C4-2B (cell line): ENCODE results near the gene BCAP29.
"Not testable (repeated sequence)": the region's sequence is repeated elsewhere in the genome, so short reads cannot be mapped to it uniquely, and the experiment has no call there.

ENCODE experiments used
- H3K27ac ChIP-seq: fragments of 450-650 bp; 2 replicates; pipeline ENCODE4 v1.5.1; 2017
- ZFX ChIP-seq: fragments of 450-650 bp; IDR thresholded peaks from 2 replicates; pipeline ENCODE4 v1.6.1; 2017
- TF ChIP-seq, protein P1 (sequence below): fragments of 450-650 bp; conservative IDR thresholded peaks from 2 replicates; pipeline ENCODE4 v1.5.1; 2017; ENCODE audit warnings: mild to moderate bottlenecking

The BCAP29 gene

GRCh38 chr7:107622894-107623293 lies 42.8 kb downstream of the BCAP29 start:
- peak overlapping the region; percentile 62; the same call in 1 of the 2 replicates for H3K27ac ChIP-seq
- TF ChIP-seq, protein P1, sequence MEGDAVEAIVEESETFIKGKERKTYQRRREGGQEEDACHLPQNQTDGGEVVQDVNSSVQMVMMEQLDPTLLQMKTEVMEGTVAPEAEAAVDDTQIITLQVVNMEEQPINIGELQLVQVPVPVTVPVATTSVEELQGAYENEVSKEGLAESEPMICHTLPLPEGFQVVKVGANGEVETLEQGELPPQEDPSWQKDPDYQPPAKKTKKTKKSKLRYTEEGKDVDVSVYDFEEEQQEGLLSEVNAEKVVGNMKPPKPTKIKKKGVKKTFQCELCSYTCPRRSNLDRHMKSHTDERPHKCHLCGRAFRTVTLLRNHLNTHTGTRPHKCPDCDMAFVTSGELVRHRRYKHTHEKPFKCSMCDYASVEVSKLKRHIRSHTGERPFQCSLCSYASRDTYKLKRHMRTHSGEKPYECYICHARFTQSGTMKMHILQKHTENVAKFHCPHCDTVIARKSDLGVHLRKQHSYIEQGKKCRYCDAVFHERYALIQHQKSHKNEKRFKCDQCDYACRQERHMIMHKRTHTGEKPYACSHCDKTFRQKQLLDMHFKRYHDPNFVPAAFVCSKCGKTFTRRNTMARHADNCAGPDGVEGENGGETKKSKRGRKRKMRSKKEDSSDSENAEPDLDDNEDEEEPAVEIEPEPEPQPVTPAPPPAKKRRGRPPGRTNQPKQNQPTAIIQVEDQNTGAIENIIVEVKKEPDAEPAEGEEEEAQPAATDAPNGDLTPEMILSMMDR = no peak
- TF ChIP-seq ZFX = no peak

- TF ChIP-seq, protein P1 = no peak
- TF ChIP-seq ZFX = no peak
- no peak overlapping the region for H3K27ac ChIP-seq
These were observed 47.0 kb downstream of the BCAP29 start for GRCh38 chr7:107627002-107627401.

- H3K27ac ChIP-seq = no peak overlapping the region; the same call in 1 of the 2 replicates
- TF ChIP-seq ZFX = no peak
- TF ChIP-seq, protein P1 = no peak
These were observed 48.5 kb downstream of the BCAP29 start for GRCh38 chr7:107628461-107629064.

DNA sequence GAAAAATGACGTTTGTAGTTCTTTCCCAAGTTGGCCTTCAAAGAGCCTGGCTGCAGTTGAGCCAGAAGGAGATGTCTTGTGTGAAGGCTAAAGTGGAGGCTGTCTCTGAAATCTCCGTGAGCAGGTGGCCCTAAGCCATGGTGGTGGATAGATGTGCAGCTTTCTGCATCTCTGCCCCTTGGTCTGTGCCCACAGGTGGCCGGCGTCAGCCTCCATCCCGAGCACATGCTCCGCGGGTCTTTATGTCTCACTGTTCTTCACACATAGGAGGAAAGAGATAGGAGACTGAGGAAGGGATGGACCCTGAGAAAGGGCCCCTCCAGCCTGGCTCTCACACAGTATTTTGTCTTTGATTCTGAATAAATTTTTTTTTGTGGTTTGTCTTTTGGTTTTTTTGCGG lies 50.3 kb downstream of the BCAP29 start:
- no peak overlapping the region for H3K27ac ChIP-seq
- TF ChIP-seq, protein P1 = no peak
- TF ChIP-seq ZFX = no peak

DNA sequence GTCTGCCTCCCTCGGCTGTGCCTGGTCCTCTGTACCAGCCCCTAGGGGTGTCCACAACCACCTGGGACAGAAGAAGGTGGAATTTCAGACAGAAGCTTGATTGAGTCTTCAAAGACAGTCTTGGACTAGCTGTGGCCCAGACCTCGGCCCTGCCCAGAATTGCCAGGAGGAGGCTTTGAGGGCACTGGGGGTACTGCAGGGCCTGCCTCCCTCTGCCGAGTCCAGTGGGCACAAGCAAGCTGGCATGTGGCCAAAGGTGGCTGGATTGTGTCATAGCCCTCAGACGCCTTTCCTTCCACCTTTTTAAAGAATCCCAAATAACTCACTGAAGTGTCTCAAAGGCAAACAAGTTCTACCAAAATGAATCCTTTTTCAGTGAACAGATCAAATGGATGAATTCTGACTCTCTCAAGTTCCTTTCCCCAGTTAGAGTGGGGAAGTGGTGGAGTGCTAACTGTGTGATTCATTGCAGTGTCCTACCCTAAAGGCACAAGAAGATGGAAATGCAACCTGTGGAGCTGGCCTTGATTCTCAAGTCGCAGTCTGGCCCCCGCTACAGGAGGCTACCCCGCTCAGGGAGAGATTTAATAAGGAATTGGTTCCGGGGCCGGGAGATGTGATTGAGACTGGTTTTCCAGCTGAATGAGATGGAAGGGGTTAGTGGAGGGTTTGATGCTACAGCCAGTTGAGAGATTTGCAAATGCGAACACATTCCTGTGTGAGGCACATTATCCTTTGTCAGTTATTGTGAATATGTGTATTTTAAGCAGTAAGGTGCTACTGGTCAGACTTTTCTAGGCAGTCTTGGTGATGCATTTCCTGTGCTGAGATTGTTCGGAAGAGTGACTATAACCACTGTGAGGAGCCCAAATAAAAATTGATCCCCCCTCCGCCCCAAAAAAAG lies 51.8 kb downstream of the BCAP29 start:
- no peak overlapping the region for H3K27ac ChIP-seq
- no peak for TF ChIP-seq ZFX
- TF ChIP-seq, protein P1 = no peak

GRCh38 chr7:107632492-107632865 lies 52.4 kb downstream of the BCAP29 start:
- H3K27ac ChIP-seq = no peak overlapping the region
- TF ChIP-seq, protein P1 = no peak
- TF ChIP-seq ZFX = no peak

- TF ChIP-seq, protein P1 = no peak
- no peak for TF ChIP-seq ZFX
- H3K27ac ChIP-seq = no peak overlapping the region
These were observed 58.5 kb downstream of the BCAP29 start for GRCh38 chr7:107638594-107638993.

GRCh38 chr7:107639070-107639469 lies 59.0 kb downstream of the BCAP29 start:
- not testable (repeated sequence) for H3K27ac ChIP-seq
